Activated T-cell treated with anti-CD3 and anti-CD28 coated beads for 48 hours (primary cell): ENCODE results near the gene RAN.
"Not testable (repeated sequence)": the region's sequence is repeated elsewhere in the genome, so short reads cannot be mapped to it uniquely, and the experiment has no call there.

Source experiments
- DNase-seq: peaks from one replicate; pipeline ENCODE4 v3.0.0-alpha.2; 2020; ENCODE audit warnings: low read depth

The RAN gene

GRCh38 chr12:130871286-130872178, at the start of gene RAN:
Gene RAN (plus strand): TSS chr12:130872066. CDS start chr12:130872594, 528 bp downstream.
- DNase-seq: peak; percentile 97

- no peak for DNase-seq
Measured at GRCh38 chr12:130825771-130826150, 46.1 kb upstream of the RAN start.

GRCh38 chr12:130826151-130826801, 45.6 kb upstream of the RAN start:
- DNase-seq: peak; percentile 77

- no peak for DNase-seq
Measured at GRCh38 chr12:130827432-130827831, 44.4 kb upstream of the RAN start.

- DNase-seq: no peak
Measured at GRCh38 chr12:130828895-130829294, 43.0 kb upstream of the RAN start.

- no peak for DNase-seq
Measured at GRCh38 chr12:130829391-130830245, 42.2 kb upstream of the RAN start.

- DNase-seq: no peak
Measured at GRCh38 chr12:130830246-130830551, 41.7 kb upstream of the RAN start.

GRCh38 chr12:130831246-130831645, 40.6 kb upstream of the RAN start:
- no peak for DNase-seq

- no peak for DNase-seq
Measured at GRCh38 chr12:130831876-130832405, 39.9 kb upstream of the RAN start.

- DNase-seq: no peak
Measured at GRCh38 chr12:130832561-130833209, 39.2 kb upstream of the RAN start.

- DNase-seq: no peak
Measured at GRCh38 chr12:130835011-130835410, 36.9 kb upstream of the RAN start.

- DNase-seq: no peak
Measured at GRCh38 chr12:130835436-130835835, 36.4 kb upstream of the RAN start.

GRCh38 chr12:130838284-130838950, 33.4 kb upstream of the RAN start:
- DNase-seq: peak; percentile 8

- DNase-seq: peak; percentile 90
Measured at GRCh38 chr12:130838951-130839769, 32.7 kb upstream of the RAN start, which contains the start of gene STX2. Gene STX2 (minus strand): TSS chr12:130839250. CDS start chr12:130839099, 151 bp downstream.

GRCh38 chr12:130839770-130840404, 32.0 kb upstream of the RAN start:
- DNase-seq: no peak

GRCh38 chr12:130846369-130846768, 25.5 kb upstream of the RAN start:
- DNase-seq: no peak

- no peak for DNase-seq
Measured at GRCh38 chr12:130847112-130847511, 24.8 kb upstream of the RAN start.

- not testable (repeated sequence) for DNase-seq
Measured at GRCh38 chr12:130848105-130848504, 23.8 kb upstream of the RAN start.

- not testable (repeated sequence) for DNase-seq
Measured at GRCh38 chr12:130848785-130849305, 23.0 kb upstream of the RAN start.
